Cardiac septum (tissue), 1 donor: ENCODE measurements around the gene A1BG. TPM values are rescaled to one million over a fixed set of nuclear protein-coding genes. Genes with fewer than 3 reads are reported as not detected.
"Not testable (repeated sequence)": the region's sequence is repeated elsewhere in the genome, so short reads cannot be mapped to it uniquely, and the experiment has no call there.

Experiments used
- DNase-seq: peaks from one replicate; pipeline ENCODE4 v3.0.0-alpha.2; 2020; ENCODE audit warnings: low spot score
- intact Hi-C: fragments of 100-400 bp; cut with DNase I; formaldehyde crosslinking; loops from one replicate; pipeline ENCODE4 v1.14.0; 2022
- total RNA-seq: library from RNA; stranded (reverse); fragmentation: NEBNext Ultra II Directional; extraction: Animal tissue kit (Norgen Biotek cat#: 25700); gene quantifications from one replicate; pipeline ENCODE4 v1.2.1, GENCODE V29; 2021
- donor health status: DM: no; HTN: no; CAD: no.

The A1BG gene
- total RNA-seq, 1 donor from 2014 or later, result 5.2 TPM

DNA sequence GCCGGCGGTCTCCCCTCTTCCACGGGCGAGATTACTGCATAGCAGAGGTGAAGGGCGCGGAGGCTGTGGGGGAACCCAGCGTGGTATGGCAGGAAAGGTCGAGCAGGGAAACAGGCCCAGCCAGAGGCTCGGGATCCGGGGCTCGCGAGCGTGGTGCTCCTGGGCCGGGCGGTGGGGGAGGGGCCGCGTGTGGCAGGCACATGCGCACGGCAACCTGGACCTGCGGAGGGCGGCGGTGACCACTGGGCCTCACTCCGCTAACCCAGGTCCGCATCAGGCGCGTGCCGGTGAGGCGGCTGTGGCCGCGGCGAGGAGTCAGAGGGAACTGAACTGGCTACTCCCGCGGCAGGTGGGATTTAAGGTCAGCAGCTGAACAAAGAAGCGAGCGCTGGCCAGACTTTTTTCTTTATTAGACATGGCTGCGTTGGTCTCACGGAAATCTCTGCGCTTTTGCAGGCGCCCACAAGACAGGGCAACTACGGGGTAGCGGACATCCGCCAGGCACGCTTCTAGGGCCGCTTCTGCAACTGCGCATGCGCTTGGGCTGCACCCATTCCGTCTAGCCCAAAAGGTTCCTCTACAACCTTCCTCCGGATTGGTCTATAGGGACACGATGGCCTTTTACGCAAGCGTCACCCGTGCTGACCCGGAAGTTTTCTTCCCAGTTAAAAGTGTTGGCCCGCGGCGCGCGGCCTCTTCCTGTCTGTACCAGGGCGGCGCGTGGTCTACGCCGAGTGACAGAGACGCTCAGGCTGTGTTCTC lies 33.5 kb upstream of the A1BG start, which contains the start of gene RPS5:
RPS5 (plus strand) TSS at position 694 of the 762 bp plus-strand sequence. CDS start 869 bp downstream, outside the sequence.
- DNase-seq, result peak; percentile 97
- intact Hi-C loops, result no loop called here

GRCh38 chr19:58385891-58386575 lies 32.7 kb upstream of the A1BG start:
- intact Hi-C loops, result no loop called here
- DNase-seq, result no peak

DNA sequence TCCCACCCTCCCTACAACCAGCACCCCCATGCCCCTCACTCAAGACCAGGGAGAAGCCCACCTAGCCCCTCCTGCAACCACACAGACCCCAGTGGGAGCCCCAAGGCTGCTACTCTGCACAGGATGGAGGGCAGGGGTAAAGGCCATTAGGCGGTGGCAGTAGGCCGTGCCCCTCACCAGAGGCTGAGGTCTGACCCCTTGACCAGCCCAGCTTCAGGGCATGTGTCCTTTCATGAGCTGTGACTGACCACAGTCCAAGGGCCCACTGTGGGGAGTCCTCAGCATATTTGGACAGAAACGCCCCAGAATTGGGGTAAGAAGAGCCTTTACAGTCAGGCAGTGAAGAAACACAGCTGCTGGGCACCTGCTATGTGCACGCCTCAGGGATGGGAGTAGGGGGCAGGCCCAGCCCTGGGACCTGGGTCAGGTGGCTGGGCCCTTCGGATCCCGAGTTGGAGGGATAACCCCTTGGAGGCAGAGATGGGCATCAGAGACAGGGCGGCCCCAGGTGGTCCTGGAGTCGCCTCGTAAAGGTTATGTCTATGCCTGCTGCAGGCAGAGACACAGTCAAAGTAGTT lies 32.1 kb upstream of the A1BG start:
- DNase-seq, result no peak

DNA sequence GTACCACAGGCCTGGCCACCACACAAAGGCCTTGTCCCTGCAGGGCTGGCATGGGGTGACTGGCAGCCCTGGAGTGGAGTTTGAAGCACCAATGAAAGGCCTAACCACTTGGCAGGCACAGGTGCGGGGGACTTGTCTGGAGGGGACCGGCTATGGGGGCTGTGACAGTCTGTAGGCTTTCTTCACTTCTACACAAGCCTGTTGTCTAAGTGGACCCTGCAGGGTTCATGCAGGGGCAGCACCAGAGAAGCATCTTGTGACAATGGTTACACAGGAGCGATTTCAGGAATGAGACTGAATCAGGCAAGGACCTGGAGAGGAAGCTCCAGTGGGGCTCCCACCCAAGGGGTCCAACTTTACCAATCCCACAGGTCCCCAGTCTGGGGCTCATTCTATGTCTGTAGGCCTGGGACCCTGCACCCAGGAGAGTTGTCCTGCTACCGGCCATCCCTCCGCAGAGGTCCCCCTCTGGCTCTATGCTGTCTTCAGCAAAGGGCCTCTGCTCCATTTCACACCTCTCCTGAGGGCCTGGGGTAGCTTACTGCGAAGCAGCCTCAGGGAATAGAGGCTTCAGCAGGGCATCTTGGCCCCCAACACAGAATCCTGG lies 29.8 kb upstream of the A1BG start:
- intact Hi-C loops, result no loop called here
- no peak for DNase-seq

More for the DNA sequence above, 32.1 kb upstream of the A1BG start:
- intact Hi-C loops, result no loop called here

GRCh38 chr19:58381460-58382212 lies 28.3 kb upstream of the A1BG start:
- intact Hi-C loops, result loop anchor here (2.0 kb wide), 1 partner anchor 77 kb away; the partner anchor contains the start of gene ERVK3-1
- DNase-seq, result no peak

DNA sequence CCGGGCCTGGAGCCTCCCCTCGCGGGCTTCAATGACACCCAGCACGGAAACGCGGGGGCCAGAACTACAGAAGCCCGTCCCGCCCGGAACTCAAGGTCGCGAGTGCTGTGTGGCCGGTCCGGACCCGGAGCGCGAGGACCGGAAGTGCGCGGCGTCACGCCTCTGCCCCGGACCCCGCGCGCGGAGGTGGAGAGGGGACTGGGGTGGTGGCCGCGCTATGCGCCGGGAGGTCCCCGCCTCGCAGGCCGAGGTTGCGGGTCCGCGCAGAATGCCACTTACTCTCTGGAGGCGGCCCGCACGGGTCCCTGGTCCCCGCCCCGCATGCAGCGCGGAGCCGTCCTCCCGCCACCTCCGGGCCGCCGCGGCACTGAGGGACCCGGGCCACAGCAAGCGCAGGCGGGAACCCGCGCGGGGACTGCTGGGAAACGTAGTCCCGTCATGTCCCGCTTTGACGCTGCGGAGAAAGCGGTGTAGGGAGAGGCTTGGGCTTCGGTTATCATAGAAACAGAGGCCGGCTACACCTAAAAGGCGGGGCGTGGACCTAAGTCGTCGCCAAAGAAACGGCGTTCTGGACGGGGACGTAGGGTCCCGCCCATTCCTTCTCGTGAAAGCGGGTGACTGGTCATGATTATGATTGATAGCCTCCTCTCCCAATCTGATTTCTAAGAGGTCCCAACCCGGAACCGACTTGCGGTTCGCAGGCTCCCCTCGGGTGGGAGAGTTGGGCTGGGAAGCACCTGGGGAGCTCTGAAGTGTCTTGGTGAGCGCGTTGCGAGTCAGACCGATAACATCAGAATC lies 27.6 kb upstream of the A1BG start, which contains the start of gene ZNF837:
ZNF837 (minus strand) TSS at position 369 of the 798 bp plus-strand sequence. CDS start 11,698 bp downstream, outside the sequence.
- intact Hi-C loops, result loop anchor here (2.0 kb wide), 1 partner anchor 76 kb away; the partner anchor contains the start of gene ERVK3-1
- peak; percentile 99 for DNase-seq

- no peak for DNase-seq
- intact Hi-C loops, result loop anchor here (2.0 kb wide), 1 partner anchor 75 kb away; the partner anchor contains the start of gene ERVK3-1
Observed at GRCh38 chr19:58380037-58380661, 26.9 kb upstream of the A1BG start.

- no peak for DNase-seq
- intact Hi-C loops, result no loop called here
Observed at GRCh38 chr19:58379246-58379645, 26.0 kb upstream of the A1BG start.

DNA sequence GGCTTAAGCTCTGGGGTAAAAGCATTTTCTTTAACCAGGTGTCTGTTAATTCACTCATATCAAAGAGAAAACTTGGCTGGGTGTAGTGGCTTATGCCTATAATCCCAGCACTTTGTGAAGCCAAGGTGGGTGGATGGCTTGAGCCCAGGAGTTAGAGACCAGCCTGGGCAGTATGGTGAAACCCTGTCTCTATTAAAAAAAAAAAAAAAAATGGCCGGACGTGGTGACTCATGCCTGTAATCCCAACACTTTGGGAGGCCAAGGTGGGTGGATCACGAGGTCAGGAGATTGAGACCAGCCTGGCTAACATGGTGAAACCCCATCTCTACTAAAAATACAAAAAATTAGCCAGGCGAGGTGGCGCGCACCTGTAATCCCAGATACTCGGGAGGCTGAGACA lies 23.4 kb upstream of the A1BG start:
- DNase-seq, intact Hi-C loops: not testable (repeated sequence)

DNA sequence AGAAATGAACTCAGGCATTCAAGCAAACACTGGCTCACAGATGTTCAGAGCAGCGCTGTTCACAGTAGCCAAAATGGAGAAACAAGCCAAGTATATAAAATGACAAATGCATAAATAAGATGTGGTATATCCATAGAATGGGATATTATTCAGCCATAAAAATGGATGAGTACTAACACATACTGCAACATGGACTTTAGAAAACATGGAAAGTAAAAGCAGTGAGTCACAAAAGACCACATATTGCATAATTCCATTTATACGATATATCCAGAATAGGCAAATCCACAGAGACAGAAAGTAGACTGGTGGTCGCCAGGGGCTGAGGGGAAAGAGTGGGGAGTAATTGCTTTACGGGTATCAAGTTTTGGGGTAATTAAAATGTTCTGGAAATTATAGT lies 20.9 kb upstream of the A1BG start:
- no peak for DNase-seq

GRCh38 chr19:58372311-58373133 lies 19.2 kb upstream of the A1BG start:
- DNase-seq, result no peak
- intact Hi-C loops, result no loop called here

More for the DNA sequence above, 20.9 kb upstream of the A1BG start:
- intact Hi-C loops, result no loop called here

DNA sequence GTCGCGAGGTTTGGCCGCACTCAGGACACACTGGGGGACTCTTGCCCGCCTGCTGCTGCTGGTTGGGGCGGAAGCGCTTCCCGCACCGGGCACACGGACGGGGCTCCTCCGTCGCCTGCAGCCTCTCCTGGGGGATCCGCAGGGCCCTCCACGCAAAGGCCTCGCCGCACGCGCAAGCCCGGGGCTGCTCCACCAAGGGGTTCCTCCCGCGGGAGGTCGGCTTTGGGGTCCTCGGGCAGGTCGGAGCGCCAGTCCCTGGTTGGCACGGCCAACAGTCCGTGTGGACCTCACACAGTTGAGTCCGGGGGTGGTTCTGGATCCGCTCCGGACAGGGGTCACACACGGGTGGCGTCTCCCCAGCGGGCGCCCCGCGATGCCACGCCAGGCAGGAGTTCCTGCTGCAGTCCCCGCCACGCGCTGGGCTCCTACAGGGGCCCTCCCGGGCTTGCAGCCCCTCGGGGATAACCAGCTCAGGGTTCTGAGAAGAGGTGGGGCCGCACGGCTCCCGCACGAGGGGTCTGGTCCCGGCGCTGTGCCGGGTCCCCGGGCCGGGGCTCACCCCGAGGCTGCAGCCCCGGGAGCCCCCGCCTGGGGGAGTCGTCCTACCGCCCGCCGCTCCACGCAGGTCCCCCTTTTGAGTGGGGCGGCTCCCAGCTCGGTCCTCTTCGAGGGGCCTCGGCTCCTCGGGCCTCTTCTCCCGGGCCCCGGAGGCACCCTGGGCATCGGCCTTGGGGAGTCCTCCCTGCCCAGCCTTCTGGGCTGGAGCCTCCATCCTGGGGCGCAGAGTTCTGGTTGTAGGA lies 15.5 kb upstream of the A1BG start:
- intact Hi-C loops, result no loop called here
- no peak for DNase-seq

GRCh38 chr19:58367698-58368454 lies 14.6 kb upstream of the A1BG start:
- intact Hi-C loops, result no loop called here
- no peak for DNase-seq

- peak; percentile 58 for DNase-seq
- intact Hi-C loops, result no loop called here
Observed at GRCh38 chr19:58366585-58367430, 13.5 kb upstream of the A1BG start.

- intact Hi-C loops, result no loop called here
- DNase-seq, result no peak
Observed at GRCh38 chr19:58364146-58364545, 10.9 kb upstream of the A1BG start.
